Activated CD4-positive, CD25-positive, alpha-beta regulatory T cell (primary cell): ENCODE results near the gene TRAPPC3.

Experiments
- DNase-seq, 4 experiments: peaks; one replicate each; lab custom pipeline; 2025; lab: John Stamatoyannopoulos, UW

Gene TRAPPC3

GRCh38 chr1:36125129-36125991 lies 23.9 kb downstream of the TRAPPC3 start, which contains the start of gene COL8A2:
COL8A2 (minus strand) TSS chr1:36125222; CDS start chr1:36100242, 24,980 bp downstream.
- no peak for DNase-seq

- no peak for DNase-seq
Observed at GRCh38 chr1:36124404-36125128, 24.7 kb downstream of the TRAPPC3 start.

- DNase-seq, result no peak
Observed at GRCh38 chr1:36123356-36123755, 25.9 kb downstream of the TRAPPC3 start.

GRCh38 chr1:36122062-36123030 lies 26.9 kb downstream of the TRAPPC3 start:
- no peak for DNase-seq

- no peak for DNase-seq
Observed at GRCh38 chr1:36119456-36119855, 29.8 kb downstream of the TRAPPC3 start.

- no peak for DNase-seq
Observed at GRCh38 chr1:36118447-36119204, 30.7 kb downstream of the TRAPPC3 start.

- DNase-seq, result no peak
Observed at GRCh38 chr1:36116901-36117300, 32.4 kb downstream of the TRAPPC3 start.

- no peak for DNase-seq
Observed at GRCh38 chr1:36115931-36116330, 33.4 kb downstream of the TRAPPC3 start.

GRCh38 chr1:36115200-36115669 lies 34.1 kb downstream of the TRAPPC3 start:
- DNase-seq, result no peak

GRCh38 chr1:36114371-36114770 lies 34.9 kb downstream of the TRAPPC3 start:
- DNase-seq, result no peak

GRCh38 chr1:36112823-36113222 lies 36.5 kb downstream of the TRAPPC3 start:
- DNase-seq, result no peak

GRCh38 chr1:36111151-36111550 lies 38.1 kb downstream of the TRAPPC3 start:
- no peak for DNase-seq

- peak in 2 of 4 experiments; percentile 14 to 24 for DNase-seq
Observed at GRCh38 chr1:36109041-36109679, 40.1 kb downstream of the TRAPPC3 start.

GRCh38 chr1:36108314-36108713 lies 41.0 kb downstream of the TRAPPC3 start:
- no peak for DNase-seq

- DNase-seq, result no peak
Observed at GRCh38 chr1:36107394-36107793, 41.9 kb downstream of the TRAPPC3 start.

- DNase-seq, result no peak
Observed at GRCh38 chr1:36106269-36106668, 43.0 kb downstream of the TRAPPC3 start.

- DNase-seq, result no peak
Observed at GRCh38 chr1:36101546-36101945, 47.7 kb downstream of the TRAPPC3 start.

GRCh38 chr1:36100376-36100775 lies 48.9 kb downstream of the TRAPPC3 start:
- DNase-seq, result no peak

- DNase-seq, result peak; percentile 53 to 71 (median 55)
Observed at GRCh38 chr1:36099681-36100341, 49.5 kb downstream of the TRAPPC3 start.
